SK-N-SH treated with all-trans-retinoic acid at 6 μM for 48 hours (cell line): Measurements from ENCODE around the gene MAGEB3.

Experiments
- ATAC-seq: fragments of 200-7000 bp; cut with Tn5 transposase; 3 replicates; pipeline ENCODE4 v1.9.1; 2020; ENCODE audit warnings: mild to moderate bottlenecking, moderate library complexity
- ARNTL ChIP-seq: fragments of 450-650 bp; formaldehyde crosslinking; IDR thresholded peaks from 2 replicates; pipeline ENCODE4 v1.5.0; 2020; ENCODE audit warnings: low read depth, mild to moderate bottlenecking, moderate library complexity, borderline replicate concordance
- BACH2 ChIP-seq: fragments of 250-450 bp; sonication (Bioruptor Pico); IDR thresholded peaks from 2 replicates; pipeline ENCODE4 v1.9.0; 2021; ENCODE audit warnings: mild to moderate bottlenecking, borderline replicate concordance
- CSRNP3 ChIP-seq: fragments of 250-450 bp; sonication (Bioruptor Pico); IDR thresholded peaks from 2 replicates; pipeline ENCODE4 v1.5.1; 2021; ENCODE audit warnings: mild to moderate bottlenecking, moderate library complexity
- ESRRG ChIP-seq: fragments of 250-450 bp; sonication (Bioruptor Pico); IDR thresholded peaks from 2 replicates; pipeline ENCODE4 v1.6.1; 2021; ENCODE audit warnings: mild to moderate bottlenecking
- OSR1 ChIP-seq: fragments of 250-450 bp; sonication (Bioruptor Pico); IDR thresholded peaks from 2 replicates; pipeline ENCODE4 v1.8.0; 2022; ENCODE audit warnings: moderate library complexity, mild to moderate bottlenecking, inconsistent platforms
- PPARA ChIP-seq: fragments of 250-450 bp; sonication (Bioruptor Pico); IDR thresholded peaks from 2 replicates; pipeline ENCODE4 v1.5.0; 2020; ENCODE audit warnings: mild to moderate bottlenecking, borderline replicate concordance
- RARB ChIP-seq: fragments of 250-450 bp; sonication (Bioruptor Pico); IDR thresholded peaks from 2 replicates; pipeline ENCODE4 v1.8.0; 2021; ENCODE audit warnings: mild to moderate bottlenecking, moderate library complexity
- SNAI2 ChIP-seq: fragments of 250-450 bp; sonication (Bioruptor Pico); IDR thresholded peaks from 2 replicates; pipeline ENCODE4 v1.5.0; 2020; ENCODE audit warnings: mild to moderate bottlenecking, moderate library complexity
- TCF4 ChIP-seq: fragments of 250-450 bp; sonication (Bioruptor Pico); IDR thresholded peaks from 2 replicates; pipeline ENCODE4 v1.8.0; 2021; ENCODE audit warnings: mild to moderate bottlenecking, moderate library complexity, borderline replicate concordance
- TOX ChIP-seq: fragments of 250-450 bp; sonication (Bioruptor Pico); IDR thresholded peaks from 2 replicates; pipeline ENCODE4 v1.8.0; 2021; ENCODE audit warnings: mild to moderate bottlenecking, moderate library complexity, borderline replicate concordance
- TSHZ2 ChIP-seq: fragments of 250-450 bp; sonication (Bioruptor Pico); IDR thresholded peaks from 2 replicates; pipeline ENCODE4 v1.5.0; 2020; ENCODE audit warnings: mild to moderate bottlenecking, moderate library complexity
- ZC3H10 ChIP-seq: fragments of 250-450 bp; sonication (Bioruptor Pico); IDR thresholded peaks from 2 replicates; pipeline ENCODE4 v1.5.1; 2021; ENCODE audit warnings: mild to moderate bottlenecking, moderate library complexity
- ZFP3 ChIP-seq: fragments of 250-450 bp; sonication (Bioruptor Pico); IDR thresholded peaks from 2 replicates; pipeline ENCODE4 v1.5.0; 2020; ENCODE audit warnings: mild to moderate bottlenecking, moderate library complexity
- ZNF565 ChIP-seq: fragments of 450-650 bp; formaldehyde crosslinking; conservative IDR thresholded peaks from 2 replicates; pipeline ENCODE4 v1.5.0; 2020; ENCODE audit warnings: low read depth, mild to moderate bottlenecking, moderate library complexity
- ZNF70 ChIP-seq: fragments of 450-650 bp; formaldehyde crosslinking; IDR thresholded peaks from 2 replicates; pipeline ENCODE4 v1.5.0; 2020; ENCODE audit warnings: mild to moderate bottlenecking, moderate library complexity
- ZNF8 ChIP-seq: fragments of 450-650 bp; formaldehyde crosslinking; IDR thresholded peaks from 2 replicates; pipeline ENCODE4 v1.5.0; 2020; ENCODE audit warnings: mild to moderate bottlenecking, moderate library complexity
- TF ChIP-seq, protein P1 (sequence below): fragments of 250-450 bp; sonication (Bioruptor Pico); IDR thresholded peaks from 2 replicates; pipeline ENCODE4 v1.8.0; 2020; ENCODE audit warnings: mild to moderate bottlenecking, moderate library complexity, borderline replicate concordance
- TF ChIP-seq, protein P2 (sequence below): fragments of 250-450 bp; sonication (Bioruptor Pico); IDR thresholded peaks from 2 replicates; pipeline ENCODE4 v1.8.0; 2021; ENCODE audit warnings: low read depth, mild to moderate bottlenecking, moderate library complexity, borderline replicate concordance

MAGEB3 gene

DNA sequence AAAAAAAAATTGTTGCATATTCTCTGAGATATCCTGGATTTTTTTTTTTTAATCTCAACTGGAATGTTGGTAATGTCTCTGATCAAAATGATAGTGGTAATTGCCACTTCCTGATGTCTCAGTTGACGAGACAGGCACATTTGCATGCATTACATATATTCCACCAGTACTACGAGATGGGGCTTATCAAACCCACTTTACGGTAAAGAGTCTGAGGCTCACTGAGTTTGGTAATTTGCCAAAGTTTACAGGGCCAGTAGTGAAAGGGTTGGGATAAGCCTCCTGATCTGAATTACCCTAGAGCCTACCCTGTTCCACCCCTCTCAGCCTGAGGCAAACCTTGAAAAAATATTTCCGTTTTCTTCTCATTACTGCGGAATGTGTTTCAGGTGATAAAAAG is 9.8 kb upstream of the MAGEB3 start:
- no peak for TF ChIP-seq ZNF70 (CRISPR knock-in tag)
- TF ChIP-seq, protein P1, sequence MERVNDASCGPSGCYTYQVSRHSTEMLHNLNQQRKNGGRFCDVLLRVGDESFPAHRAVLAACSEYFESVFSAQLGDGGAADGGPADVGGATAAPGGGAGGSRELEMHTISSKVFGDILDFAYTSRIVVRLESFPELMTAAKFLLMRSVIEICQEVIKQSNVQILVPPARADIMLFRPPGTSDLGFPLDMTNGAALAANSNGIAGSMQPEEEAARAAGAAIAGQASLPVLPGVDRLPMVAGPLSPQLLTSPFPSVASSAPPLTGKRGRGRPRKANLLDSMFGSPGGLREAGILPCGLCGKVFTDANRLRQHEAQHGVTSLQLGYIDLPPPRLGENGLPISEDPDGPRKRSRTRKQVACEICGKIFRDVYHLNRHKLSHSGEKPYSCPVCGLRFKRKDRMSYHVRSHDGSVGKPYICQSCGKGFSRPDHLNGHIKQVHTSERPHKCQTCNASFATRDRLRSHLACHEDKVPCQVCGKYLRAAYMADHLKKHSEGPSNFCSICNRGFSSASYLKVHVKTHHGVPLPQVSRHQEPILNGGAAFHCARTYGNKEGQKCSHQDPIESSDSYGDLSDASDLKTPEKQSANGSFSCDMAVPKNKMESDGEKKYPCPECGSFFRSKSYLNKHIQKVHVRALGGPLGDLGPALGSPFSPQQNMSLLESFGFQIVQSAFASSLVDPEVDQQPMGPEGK (CRISPR knock-in tag): no peak
- no peak for TF ChIP-seq ZNF565
- TF ChIP-seq TSHZ2: no peak
- no peak for TF ChIP-seq CSRNP3 (CRISPR knock-in tag)
- no peak for TF ChIP-seq TCF4 (CRISPR knock-in tag)
- no peak for ATAC-seq

DNA sequence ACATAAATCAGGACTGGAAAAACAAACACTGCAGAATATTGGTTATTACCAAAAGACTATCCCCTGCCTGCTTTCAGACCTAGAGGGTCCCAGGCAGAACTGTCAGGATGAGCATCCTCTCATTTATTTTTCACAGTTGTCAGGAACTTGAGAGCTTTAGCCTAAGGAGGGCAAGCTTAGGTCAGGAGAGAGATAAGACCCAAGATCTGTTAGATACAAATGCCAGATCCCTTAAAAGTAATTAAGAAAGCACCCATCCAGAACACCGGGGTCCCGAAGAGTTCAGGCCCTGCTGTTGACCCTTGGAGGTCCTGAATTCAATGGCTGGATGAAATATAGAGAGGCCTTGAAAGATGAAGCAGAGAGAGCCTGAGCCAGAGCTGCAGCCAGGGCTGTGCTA is 5.9 kb upstream of the MAGEB3 start:
- no peak for TF ChIP-seq ZC3H10 (CRISPR knock-in tag)
- no peak for ATAC-seq

DNA sequence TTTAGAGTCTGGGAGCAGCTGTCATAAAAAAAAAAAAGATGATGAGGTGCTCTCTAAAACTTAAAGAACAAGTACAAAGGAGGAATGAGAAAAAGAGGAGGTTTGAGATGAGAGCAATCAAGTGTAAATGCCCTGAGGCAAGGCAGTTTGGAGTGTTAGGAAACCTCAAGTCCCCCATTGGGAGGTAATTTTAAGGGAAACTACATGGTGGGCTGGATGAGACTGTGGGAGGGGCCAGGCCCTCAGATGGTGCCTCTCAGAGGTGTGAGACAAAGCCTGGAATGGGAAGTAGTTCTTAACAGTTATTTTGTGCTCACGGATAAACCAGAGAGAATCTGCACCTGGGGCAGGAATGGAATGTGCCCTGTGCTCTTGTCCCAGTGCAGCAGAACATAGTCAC is 1.9 kb upstream of the MAGEB3 start:
- TF ChIP-seq ZC3H10 (CRISPR knock-in tag) (no peak), RARB (no peak), TCF4 (CRISPR knock-in tag) (no peak), BACH2 (no peak), ARNTL (no peak), OSR1 (CRISPR knock-in tag) (no peak), ESRRG (CRISPR knock-in tag) (no peak), SNAI2 (CRISPR knock-in tag) (no peak), ZNF8 (no peak)
- TF ChIP-seq, protein P1 (CRISPR knock-in tag): no peak
- ATAC-seq: no peak

GRCh38 chrX:30241724-30242415 is 11.4 kb downstream of the MAGEB3 start, which contains the start of gene MAGEB4:
Gene MAGEB4, plus strand, starts transcription at chrX:30242000. Its CDS starts 136 bp downstream, at chrX:30242136.
- ATAC-seq: no peak
- TF ChIP-seq ZFP3 (CRISPR knock-in tag): no peak
- TF ChIP-seq, all 23 proteins: peak for 0

DNA sequence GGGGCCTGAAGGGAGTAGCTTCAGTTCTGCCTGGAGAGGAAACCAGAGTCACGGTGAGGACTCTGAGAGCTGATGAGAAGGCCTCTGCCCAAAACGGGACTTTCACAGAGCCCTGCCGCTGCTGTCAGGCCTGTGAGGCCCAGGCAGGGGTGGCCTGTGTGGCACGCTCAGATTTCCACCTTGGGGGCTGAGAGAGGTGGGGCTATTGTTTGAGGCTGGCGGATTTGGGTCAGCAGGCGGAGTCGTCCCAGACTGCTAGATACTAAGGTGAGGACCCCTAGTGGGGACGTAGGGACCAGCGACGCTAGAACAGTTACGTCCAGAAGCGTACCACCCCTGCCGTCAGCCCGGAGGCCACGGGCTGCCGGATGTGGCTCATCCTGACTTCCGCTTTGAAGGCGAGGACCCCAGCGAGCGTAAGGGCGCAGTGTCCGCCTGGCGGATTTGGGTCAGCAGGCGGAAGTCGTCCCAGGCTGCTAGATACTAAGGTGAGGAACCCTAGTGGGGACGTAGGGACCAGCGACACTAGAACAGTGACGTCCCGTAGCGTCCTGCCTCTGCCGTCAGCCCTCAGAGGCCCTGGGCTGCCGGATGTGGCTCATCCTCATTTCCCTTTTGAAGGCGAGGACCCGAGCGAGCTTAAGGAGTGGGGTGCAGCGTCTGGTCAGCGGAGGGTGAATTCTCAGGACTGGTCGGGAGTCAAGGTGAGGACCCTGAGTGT is 16.5 kb downstream of the MAGEB3 start, which contains the start of gene MAGEB1:
Gene MAGEB1, plus strand, starts transcription at position 378 of the 721 bp plus-strand sequence. CDS start 3,348 bp downstream, outside the sequence.
- peak; percentile 72 for ATAC-seq
- TF ChIP-seq TOX (no peak), RARB (no peak), PPARA (no peak), CSRNP3 (CRISPR knock-in tag) (no peak), ZC3H10 (CRISPR knock-in tag) (no peak)
- TF ChIP-seq, protein P2, sequence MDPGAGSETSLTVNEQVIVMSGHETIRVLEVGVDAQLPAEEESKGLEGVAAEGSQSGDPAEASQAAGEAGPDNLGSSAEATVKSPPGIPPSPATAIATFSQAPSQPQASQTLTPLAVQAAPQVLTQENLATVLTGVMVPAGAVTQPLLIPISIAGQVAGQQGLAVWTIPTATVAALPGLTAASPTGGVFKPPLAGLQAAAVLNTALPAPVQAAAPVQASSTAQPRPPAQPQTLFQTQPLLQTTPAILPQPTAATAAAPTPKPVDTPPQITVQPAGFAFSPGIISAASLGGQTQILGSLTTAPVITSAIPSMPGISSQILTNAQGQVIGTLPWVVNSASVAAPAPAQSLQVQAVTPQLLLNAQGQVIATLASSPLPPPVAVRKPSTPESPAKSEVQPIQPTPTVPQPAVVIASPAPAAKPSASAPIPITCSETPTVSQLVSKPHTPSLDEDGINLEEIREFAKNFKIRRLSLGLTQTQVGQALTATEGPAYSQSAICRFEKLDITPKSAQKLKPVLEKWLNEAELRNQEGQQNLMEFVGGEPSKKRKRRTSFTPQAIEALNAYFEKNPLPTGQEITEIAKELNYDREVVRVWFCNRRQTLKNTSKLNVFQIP (CRISPR knock-in tag): no peak
- TF ChIP-seq, all 23 proteins: peak for 0
